HG02642 (cell line): ENCODE measurements around the gene VAMP1.
A peak's percentile ranks its signal among the peaks of the same experiment; 100 is the strongest.
"Not testable (repeated sequence)": the region's sequence is repeated elsewhere in the genome, so short reads cannot be mapped to it uniquely, and the experiment has no call there.

Experiments
- ATAC-seq: cut with Tn5 transposase; IDR thresholded peaks from one replicate; pipeline ENCODE4 v1.9.1; 2021; ENCODE audit warnings: mild to moderate bottlenecking; ENCODE audit not compliant: unreplicated experiment, poor library complexity

Gene VAMP1

GRCh38 chr12:6471989-6472360 lies 1.5 kb upstream of the VAMP1 start:
- no peak for ATAC-seq

- ATAC-seq, result no peak
Measured at GRCh38 chr12:6469609-6470374, 685 bp downstream of the VAMP1 start.

- ATAC-seq, result no peak
Measured at GRCh38 chr12:6469092-6469491, 1.4 kb downstream of the VAMP1 start.

- no peak for ATAC-seq
Measured at GRCh38 chr12:6468283-6468575, 2.2 kb downstream of the VAMP1 start.

- not testable (repeated sequence) for ATAC-seq
Measured at GRCh38 chr12:6467571-6468282, 2.8 kb downstream of the VAMP1 start.

GRCh38 chr12:6466751-6467150 lies 3.7 kb downstream of the VAMP1 start:
- not testable (repeated sequence) for ATAC-seq

- no peak for ATAC-seq
Measured at GRCh38 chr12:6466184-6466573, 4.3 kb downstream of the VAMP1 start.

GRCh38 chr12:6465467-6466183 lies 4.9 kb downstream of the VAMP1 start:
- ATAC-seq, result no peak

- no peak for ATAC-seq
Measured at GRCh38 chr12:6464531-6464930, 5.9 kb downstream of the VAMP1 start.

GRCh38 chr12:6463858-6464257 lies 6.6 kb downstream of the VAMP1 start:
- ATAC-seq, result no peak

GRCh38 chr12:6463216-6463615 lies 7.3 kb downstream of the VAMP1 start:
- ATAC-seq, result no peak

GRCh38 chr12:6462234-6462995 lies 8.1 kb downstream of the VAMP1 start:
- ATAC-seq, result no peak

GRCh38 chr12:6461401-6462233 lies 8.9 kb downstream of the VAMP1 start:
- ATAC-seq, result peak; percentile 68

- no peak for ATAC-seq
Measured at GRCh38 chr12:6460751-6461371, 9.6 kb downstream of the VAMP1 start.

- ATAC-seq, result no peak
Measured at GRCh38 chr12:6459004-6459337, 11.5 kb downstream of the VAMP1 start.

GRCh38 chr12:6458281-6459003 lies 12.0 kb downstream of the VAMP1 start:
- ATAC-seq, result no peak

GRCh38 chr12:6457220-6457945 lies 13.1 kb downstream of the VAMP1 start:
- no peak for ATAC-seq

- ATAC-seq, result no peak
Measured at GRCh38 chr12:6452944-6453630, 17.4 kb downstream of the VAMP1 start.
